IMR-90 (cell line): ENCODE measurements around the gene LMAN2L. TPM values are rescaled to one million over a fixed set of nuclear protein-coding genes. Genes with fewer than 3 reads are reported as not detected.

ENCODE experiments used
- ATAC-seq: fragments of 200-7000 bp; cut with Tn5 transposase; 2 replicates; pipeline ENCODE4 v1.9.1; 2020; ENCODE audit warnings: low read depth, mild to moderate bottlenecking, moderate library complexity
- BruUV-seq: library from RNA; stranded (reverse); fragments of 400-500 nt; replicated peaks from 2 replicates; lab custom pipeline; 2021; lab: Mats Ljungman, UMichigan
- CTCF ChIA-PET: fragments of 300-600 bp; formaldehyde crosslinking; extraction: SDS; loops from one replicate; lab custom pipeline; 2021; ENCODE audit warnings: antibody characterized with exemption; lab: Yijun Ruan, JAX
- POLR2A ChIA-PET: fragments of 300-600 bp; sonication (Branson Sonifier 250); formaldehyde crosslinking; loops from one replicate; lab custom pipeline; 2022; ENCODE audit warnings: antibody characterized with exemption; ENCODE audit not compliant: unreplicated experiment; lab: Charles Lee
- DNase-seq: peaks from one replicate; pipeline ENCODE4 v3.0.0; 2013
- H2AFZ ChIP-seq: replicated peaks from 2 replicates; pipeline ENCODE3; 2013; ENCODE audit warnings: low read length, mild to moderate bottlenecking; ENCODE audit not compliant: poor library complexity
- H2AK5ac ChIP-seq: 2 replicates; pipeline ENCODE4 v1.6.1; 2013; ENCODE audit warnings: low read depth, low read length, inconsistent platforms
- H2AK9ac ChIP-seq: replicated peaks from 2 replicates; pipeline ENCODE3; 2013; ENCODE audit warnings: mild to moderate bottlenecking, low read depth, low read length, moderate library complexity; ENCODE audit not compliant: poor library complexity
- H2BK120ac ChIP-seq: 2 replicates; pipeline ENCODE4 v1.6.1; 2013; ENCODE audit warnings: low read depth, low read length, inconsistent platforms
- H2BK15ac ChIP-seq: 3 replicates; pipeline ENCODE4 v1.6.1; 2013; ENCODE audit warnings: low read depth, low read length, inconsistent platforms
- H2BK20ac ChIP-seq: 2 replicates; pipeline ENCODE4 v1.6.1; 2013; ENCODE audit warnings: low read depth, mild to moderate bottlenecking, inconsistent platforms, low read length, moderate library complexity
- H2BK5ac ChIP-seq: 2 replicates; pipeline ENCODE4 v1.6.1; 2013; ENCODE audit warnings: mild to moderate bottlenecking, low read depth, low read length, inconsistent platforms; ENCODE audit not compliant: poor library complexity, severe bottlenecking
- H3K14ac ChIP-seq: replicated peaks from 2 replicates; pipeline ENCODE4 v1.6.1; 2013; ENCODE audit warnings: low read depth, low read length, inconsistent platforms
- H3K18ac ChIP-seq: 2 replicates; pipeline ENCODE4 v1.6.1; 2013; ENCODE audit warnings: low read depth, low read length, control low read depth
- H3K23ac ChIP-seq: 2 replicates; pipeline ENCODE4 v1.6.1; 2013; ENCODE audit warnings: low read depth, low read length, inconsistent platforms
- H3K27ac ChIP-seq: 2 replicates; pipeline ENCODE4 v1.5.1; 2013; ENCODE audit warnings: mild to moderate bottlenecking, control low read depth, low read length; ENCODE audit not compliant: insufficient read depth
- H3K27me3 ChIP-seq: 2 replicates; pipeline ENCODE4 v1.6.1; 2013; ENCODE audit warnings: low read length; ENCODE audit not compliant: control insufficient read depth, insufficient read depth
- H3K36me3 ChIP-seq: 2 replicates; pipeline ENCODE4 v1.6.1; 2013; ENCODE audit warnings: low read length, mixed read lengths; ENCODE audit not compliant: control insufficient read depth, insufficient read depth
- H3K4ac ChIP-seq: 2 replicates; pipeline ENCODE4 v1.6.1; 2013; ENCODE audit warnings: low read depth, low read length, inconsistent platforms
- H3K4me1 ChIP-seq: 2 replicates; pipeline ENCODE4 v1.6.1; 2013; ENCODE audit warnings: low read length, mixed read lengths; ENCODE audit not compliant: control insufficient read depth, insufficient read depth
- H3K4me2 ChIP-seq: 2 replicates; pipeline ENCODE4 v1.6.1; 2013; ENCODE audit warnings: low read depth, mild to moderate bottlenecking, control low read depth, low read length, moderate library complexity
- H3K4me3 ChIP-seq: 2 replicates; pipeline ENCODE4 v1.5.1; 2013; ENCODE audit warnings: low read depth, mild to moderate bottlenecking, control low read depth, low read length, moderate library complexity; ENCODE audit not compliant: insufficient read depth
- H3K56ac ChIP-seq: 2 replicates; pipeline ENCODE4 v1.6.1; 2013; ENCODE audit warnings: low read length, inconsistent platforms; ENCODE audit not compliant: insufficient read depth; ENCODE audit errors: extremely low read depth
- H3K79me1 ChIP-seq, 2 experiments: 2 replicates each; pipeline ENCODE4 v1.6.1; 2013; ENCODE audit warnings: low read length in 2 of 2, inconsistent platforms in 1 of 2, low read depth in 1 of 2
- H3K9ac ChIP-seq: 2 replicates; pipeline ENCODE4 v1.6.1; 2013; ENCODE audit warnings: low read depth, low read length, control low read depth
- H3K9me1 ChIP-seq: 2 replicates; pipeline ENCODE4 v1.6.1; 2013; ENCODE audit warnings: low read length, inconsistent platforms; ENCODE audit not compliant: insufficient read depth
- H3K9me3 ChIP-seq: 2 replicates; pipeline ENCODE4 v1.6.1; 2013; ENCODE audit warnings: low read length; ENCODE audit not compliant: control insufficient read depth, insufficient read depth
- H4K20me1 ChIP-seq: 2 replicates; pipeline ENCODE4 v1.6.1; 2013; ENCODE audit warnings: low read length, inconsistent platforms; ENCODE audit not compliant: insufficient read depth
- H4K5ac ChIP-seq: 2 replicates; pipeline ENCODE4 v1.6.1; 2013; ENCODE audit warnings: mild to moderate bottlenecking, low read depth, low read length, control low read depth
- H4K8ac ChIP-seq, 2 experiments: 2 replicates each; pipeline ENCODE4 v1.6.1; 2013; ENCODE audit warnings: low read depth in 2 of 2, low read length in 2 of 2, control low read depth in 1 of 2, inconsistent platforms in 1 of 2
- H4K91ac ChIP-seq: 2 replicates; pipeline ENCODE4 v1.6.1; 2013; ENCODE audit warnings: low read depth, low read length, inconsistent platforms; ENCODE audit not compliant: insufficient read depth
- BHLHE40 ChIP-seq: fragments of 150-350 bp; IDR thresholded peaks from 2 replicates; pipeline ENCODE4 v1.6.1; 2016; ENCODE audit warnings: mild to moderate bottlenecking, low read depth, low read length
- CEBPB ChIP-seq: IDR thresholded peaks from 2 replicates; pipeline ENCODE4 v1.6.1; 2012; ENCODE audit warnings: low read depth, low read length, improper control_type of control experiment
- CHD1 ChIP-seq: IDR thresholded peaks from 2 replicates; pipeline ENCODE4 v1.6.1; 2012; ENCODE audit warnings: low read depth, low read length, improper control_type of control experiment
- CTCF ChIP-seq: conservative IDR thresholded peaks from 2 replicates; pipeline ENCODE4 v1.5.1; 2012; ENCODE audit warnings: mild to moderate bottlenecking, low read depth, low read length, improper control_type of control experiment
- FOS ChIP-seq: fragments of 150-350 bp; IDR thresholded peaks from 2 replicates; pipeline ENCODE4 v1.6.1; 2016; ENCODE audit warnings: low read depth, low read length
- MAFK ChIP-seq: IDR thresholded peaks from 2 replicates; pipeline ENCODE4 v1.6.1; 2012; ENCODE audit warnings: low read depth, low read length, improper control_type of control experiment
- MAZ ChIP-seq: IDR thresholded peaks from 2 replicates; pipeline ENCODE4 v1.6.1; 2012; ENCODE audit warnings: low read depth, mild to moderate bottlenecking, low read length, improper control_type of control experiment, moderate library complexity, borderline replicate concordance
- MXI1 ChIP-seq: IDR thresholded peaks from 2 replicates; pipeline ENCODE4 v1.6.1; 2012; ENCODE audit warnings: low read depth, mild to moderate bottlenecking, low read length, moderate library complexity, borderline replicate concordance
- NFE2L2 ChIP-seq: fragments of 150-350 bp; IDR thresholded peaks from 2 replicates; pipeline ENCODE4 v1.6.1; 2016; ENCODE audit warnings: low read depth, mild to moderate bottlenecking, low read length
- POLR2A ChIP-seq: IDR thresholded peaks from 2 replicates; pipeline ENCODE4 v1.6.1; 2012; ENCODE audit warnings: mild to moderate bottlenecking, low read depth, low read length
- RAD21 ChIP-seq: IDR thresholded peaks from 2 replicates; pipeline ENCODE4 v1.6.1; 2012; ENCODE audit warnings: low read length, improper control_type of control experiment
- RCOR1 ChIP-seq: IDR thresholded peaks from 2 replicates; pipeline ENCODE4 v1.6.1; 2012; ENCODE audit warnings: mild to moderate bottlenecking, low read length, improper control_type of control experiment; ENCODE audit not compliant: insufficient replicate concordance
- RFX5 ChIP-seq: IDR thresholded peaks from 2 replicates; pipeline ENCODE4 v1.8.0; 2012; ENCODE audit warnings: low read depth, mild to moderate bottlenecking, low read length, moderate library complexity
- SMC3 ChIP-seq: fragments of 150-350 bp; IDR thresholded peaks from 2 replicates; pipeline ENCODE4 v1.6.1; 2016; ENCODE audit warnings: low read depth, mild to moderate bottlenecking, antibody characterized with exemption, low read length, moderate library complexity
- dilution Hi-C: fragments of 300-500 bp; cut with HindIII; formaldehyde crosslinking; loops from one replicate; pipeline ENCODE4 v1.14.3; 2018; ENCODE audit warnings: low sequenced_read_pairs; ENCODE audit not compliant: unreplicated experiment
- in situ Hi-C: fragments of 300-500 bp; cut with MboI; formaldehyde crosslinking; loops from 3 replicates; pipeline ENCODE4 v1.14.3; 2019; ENCODE audit warnings: low sequenced_read_pairs, inconsistent platforms, mixed read lengths
- intact Hi-C: fragments of 100-400 bp; cut with micrococcal nuclease; formaldehyde crosslinking; loops from 2 replicates; pipeline ENCODE4 v1.10.0; 2022
- polyA plus RNA-seq, 3 experiments: library from polyadenylated mRNA; depleted of rRNA; stranded (reverse); fragments of >200 nt; gene quantifications; 2 replicates each; pipeline ENCODE4 v1.2.3, GENCODE V29; 2012; ENCODE audit warnings: low replicate concordance in 1 of 3
- total RNA-seq: library from RNA; depleted of rRNA; stranded (reverse); fragments of >200 nt; gene quantifications from 2 replicates; pipeline ENCODE4 v1.2.3, GENCODE V29; 2012
- TF ChIP-seq, protein P1 (sequence below): fragments of 150-350 bp; IDR thresholded peaks from 2 replicates; pipeline ENCODE4 v1.6.1; 2017; ENCODE audit warnings: mild to moderate bottlenecking, antibody characterized with exemption, low read length, low read depth

Gene LMAN2L
- total and polyA plus RNA-seq, 2 of the 4 experiments (the other 2 are of a cell fraction) = 22.5 to 22.9 TPM

DNA sequence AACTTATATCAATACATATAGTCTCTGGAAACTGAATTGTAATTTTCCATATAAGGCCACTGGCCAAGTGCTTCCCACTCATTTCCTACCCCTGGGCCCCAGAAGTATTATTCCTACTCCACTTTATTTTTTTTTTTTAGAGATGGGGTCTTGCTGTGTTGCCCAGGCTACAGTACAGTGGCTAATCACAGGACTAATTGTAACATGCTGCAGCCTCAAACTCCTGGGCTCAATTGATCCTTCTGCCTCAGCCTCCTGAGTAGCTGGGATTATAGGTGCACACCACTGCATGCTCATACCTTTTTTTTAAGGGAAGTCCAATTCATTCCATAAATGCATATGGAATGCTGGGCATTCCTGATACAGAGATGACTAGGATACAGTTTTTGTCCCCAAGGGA is 14.5 kb upstream of the LMAN2L start:
- Histone ChIP-seq H3K27ac (no peak overlapping the region), H2AFZ (no peak overlapping the region), H2AK9ac (no peak overlapping the region), H3K18ac (no peak overlapping the region), H2BK15ac (no peak overlapping the region), H2BK5ac (no peak overlapping the region), H3K9me3 (no peaks in the 10 kb centered on the region), H3K4me2 (no peak overlapping the region), H3K9ac (no peak overlapping the region), H3K56ac (no peak overlapping the region), H4K20me1 (no peaks in the 10 kb centered on the region), H3K23ac (no peak overlapping the region), H2AK5ac (no peak overlapping the region), H3K4ac (no peak overlapping the region), H3K14ac (no peak overlapping the region), H4K5ac (no peak overlapping the region), H3K9me1 (no peaks in the 10 kb centered on the region), H2BK120ac (no peak overlapping the region), H3K4me3 (no peak overlapping the region), H4K91ac (no peak overlapping the region), H3K4me1 (no peaks in the 10 kb centered on the region), H3K79me1 (no peaks in the 10 kb centered on the region), H4K8ac (no peak overlapping the region), H3K36me3 (no peaks in the 10 kb centered on the region), H3K27me3 (peaks cover 5% of the 10 kb centered on the region; the same call in 1 of the 2 replicates), H2BK20ac (no peak overlapping the region)
- in situ Hi-C loops = no loop called here
- intact Hi-C loops = no loop called here
- dilution Hi-C loops = no loop called here
- ChIA-PET POLR2A (no interaction called here), CTCF (no interaction called here)
- no peak for DNase-seq
- no peak for ATAC-seq
- no peak for TF ChIP-seq RAD21
- TF ChIP-seq POLR2A = no peak
- TF ChIP-seq SMC3 = no peak
- TF ChIP-seq BHLHE40 = no peak
- TF ChIP-seq, protein P1, sequence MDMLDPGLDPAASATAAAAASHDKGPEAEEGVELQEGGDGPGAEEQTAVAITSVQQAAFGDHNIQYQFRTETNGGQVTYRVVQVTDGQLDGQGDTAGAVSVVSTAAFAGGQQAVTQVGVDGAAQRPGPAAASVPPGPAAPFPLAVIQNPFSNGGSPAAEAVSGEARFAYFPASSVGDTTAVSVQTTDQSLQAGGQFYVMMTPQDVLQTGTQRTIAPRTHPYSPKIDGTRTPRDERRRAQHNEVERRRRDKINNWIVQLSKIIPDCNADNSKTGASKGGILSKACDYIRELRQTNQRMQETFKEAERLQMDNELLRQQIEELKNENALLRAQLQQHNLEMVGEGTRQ = no peak
- TF ChIP-seq RFX5 = no peak
- no peak for TF ChIP-seq RCOR1
- TF ChIP-seq NFE2L2 = no peak
- TF ChIP-seq MAZ = no peak
- no peak for TF ChIP-seq CHD1
- TF ChIP-seq MXI1 = no peak
- TF ChIP-seq CTCF = no peak
- no peak for TF ChIP-seq MAFK
- TF ChIP-seq FOS = no peak
- TF ChIP-seq CEBPB = no peak
- BruUV-seq = no TSS peak
